Anterior cingulate cortex (tissue), 58 donors: ENCODE data around the gene CEP85L.
A peak's percentile ranks its signal among the peaks of the same experiment; 100 is the strongest.

ENCODE experiments used
- DNase-seq, 58 donors: peaks; one replicate each; lab custom pipeline; 2025; lab: John Stamatoyannopoulos, UW

The CEP85L gene

DNA sequence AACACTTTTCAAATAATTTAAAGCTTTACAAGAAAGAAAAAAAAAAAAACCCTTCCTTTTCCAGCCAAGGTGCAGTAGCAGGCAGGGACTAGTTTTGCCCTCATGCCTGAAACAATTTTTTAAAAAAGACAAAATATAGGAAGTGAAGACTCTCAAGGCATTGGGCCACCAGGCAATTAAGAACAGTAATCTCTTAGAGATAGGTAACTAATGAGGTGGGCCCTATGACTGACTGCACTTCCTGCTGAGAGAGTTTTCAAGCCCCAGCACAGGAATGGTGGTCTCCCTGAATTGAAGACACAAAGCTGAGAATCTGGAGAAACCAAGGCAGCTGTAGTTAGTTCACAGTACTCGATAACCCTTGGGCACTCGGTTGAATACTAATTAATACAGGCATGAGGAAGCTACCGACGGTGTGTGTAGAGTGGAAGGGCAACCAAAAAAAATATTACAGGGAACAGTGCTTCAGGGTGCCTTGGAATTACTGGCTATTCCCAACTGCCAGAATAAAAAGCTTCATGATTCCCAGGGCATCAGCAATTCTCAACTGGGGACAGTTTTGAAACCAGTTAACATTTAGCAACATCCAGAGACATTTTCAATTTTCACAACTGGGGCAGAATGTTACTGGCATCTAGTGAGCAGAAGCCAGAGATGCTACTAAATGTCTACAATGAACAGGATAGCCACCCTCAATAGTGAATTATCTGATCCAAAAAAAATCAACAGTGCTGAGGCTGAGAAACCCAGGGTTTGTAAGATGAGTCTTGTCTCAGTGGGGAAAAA lies 139.3 kb downstream of the CEP85L start:
- DNase-seq: no peak

- DNase-seq: peak in 14 of 58 donors; percentile 1 to 47 (median 7)
Observed at GRCh38 chr6:118509009-118509617, 142.3 kb downstream of the CEP85L start.

DNA sequence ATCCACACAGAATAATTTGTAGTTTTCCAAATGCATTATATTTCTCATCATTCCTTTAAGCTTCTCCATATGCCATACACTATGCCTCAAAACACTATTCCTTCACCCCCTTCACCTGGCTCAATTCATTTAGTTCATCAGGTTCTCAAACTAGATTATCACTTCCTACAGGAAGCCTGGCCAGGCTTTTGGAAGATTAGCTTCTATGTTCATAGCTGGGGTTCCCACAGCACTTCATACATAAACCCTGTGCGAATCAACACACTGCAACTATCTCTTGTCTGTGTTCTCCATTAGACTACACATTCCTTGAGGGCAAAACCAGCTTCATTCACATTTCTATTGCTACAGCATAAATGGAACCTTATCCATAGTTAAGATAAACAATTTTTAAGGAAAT lies 143.8 kb downstream of the CEP85L start:
- no peak for DNase-seq

DNA sequence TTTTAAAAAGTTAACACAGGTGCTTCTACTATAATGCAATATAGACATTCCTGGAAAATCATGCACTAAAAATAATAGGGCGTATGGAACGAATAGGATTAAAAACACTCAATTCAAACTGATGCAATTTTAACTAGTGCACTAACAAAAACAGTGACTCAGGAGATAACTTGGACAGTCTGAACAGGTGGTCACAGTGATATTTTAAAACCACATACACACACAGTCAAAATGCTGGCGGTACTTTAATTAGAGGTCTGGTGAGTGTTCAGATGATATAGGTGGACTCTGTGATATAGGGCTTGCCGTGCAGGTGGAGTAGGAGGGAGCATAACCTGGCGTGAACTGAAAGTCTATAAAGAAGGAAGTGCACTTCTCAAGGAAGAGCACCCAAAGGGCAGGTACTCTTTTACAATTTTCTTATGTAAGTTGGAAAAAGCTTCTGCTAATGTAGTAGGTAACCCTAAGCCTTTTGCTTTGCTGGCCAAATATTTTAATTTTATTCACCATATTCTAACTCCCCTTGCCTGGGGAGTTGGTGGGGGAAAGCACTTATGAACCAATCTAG lies 145.2 kb downstream of the CEP85L start:
- DNase-seq: no peak

- no peak for DNase-seq
Observed at GRCh38 chr6:118505656-118506055, 145.7 kb downstream of the CEP85L start.

- peak in 2 of 58 donors; percentile 2 to 15 for DNase-seq
Observed at GRCh38 chr6:118504611-118505010, 146.8 kb downstream of the CEP85L start.

- no peak for DNase-seq
Observed at GRCh38 chr6:118502169-118502568, 149.2 kb downstream of the CEP85L start.

DNA sequence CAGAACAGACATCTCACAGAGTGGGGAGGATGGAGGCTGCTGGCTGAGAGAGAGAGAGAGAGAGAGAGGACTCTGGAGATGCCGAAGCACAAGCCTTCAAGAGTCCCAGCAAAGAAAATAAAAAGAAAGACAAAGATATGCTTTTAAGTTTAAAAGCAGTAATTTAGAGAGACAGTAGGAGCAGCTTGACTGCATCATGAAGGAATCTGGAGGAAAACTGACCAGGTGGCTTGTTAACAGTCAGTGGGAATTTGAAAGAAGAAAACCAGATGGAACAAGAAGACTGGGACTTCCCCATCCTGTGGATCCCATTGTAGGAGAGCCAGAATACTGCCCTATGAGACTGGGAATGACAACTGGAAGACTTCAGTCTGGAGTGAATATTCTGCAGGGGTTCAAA lies 149.6 kb downstream of the CEP85L start:
- DNase-seq: no peak

- no peak for DNase-seq
Observed at GRCh38 chr6:118501099-118501498, 150.3 kb downstream of the CEP85L start.

DNA sequence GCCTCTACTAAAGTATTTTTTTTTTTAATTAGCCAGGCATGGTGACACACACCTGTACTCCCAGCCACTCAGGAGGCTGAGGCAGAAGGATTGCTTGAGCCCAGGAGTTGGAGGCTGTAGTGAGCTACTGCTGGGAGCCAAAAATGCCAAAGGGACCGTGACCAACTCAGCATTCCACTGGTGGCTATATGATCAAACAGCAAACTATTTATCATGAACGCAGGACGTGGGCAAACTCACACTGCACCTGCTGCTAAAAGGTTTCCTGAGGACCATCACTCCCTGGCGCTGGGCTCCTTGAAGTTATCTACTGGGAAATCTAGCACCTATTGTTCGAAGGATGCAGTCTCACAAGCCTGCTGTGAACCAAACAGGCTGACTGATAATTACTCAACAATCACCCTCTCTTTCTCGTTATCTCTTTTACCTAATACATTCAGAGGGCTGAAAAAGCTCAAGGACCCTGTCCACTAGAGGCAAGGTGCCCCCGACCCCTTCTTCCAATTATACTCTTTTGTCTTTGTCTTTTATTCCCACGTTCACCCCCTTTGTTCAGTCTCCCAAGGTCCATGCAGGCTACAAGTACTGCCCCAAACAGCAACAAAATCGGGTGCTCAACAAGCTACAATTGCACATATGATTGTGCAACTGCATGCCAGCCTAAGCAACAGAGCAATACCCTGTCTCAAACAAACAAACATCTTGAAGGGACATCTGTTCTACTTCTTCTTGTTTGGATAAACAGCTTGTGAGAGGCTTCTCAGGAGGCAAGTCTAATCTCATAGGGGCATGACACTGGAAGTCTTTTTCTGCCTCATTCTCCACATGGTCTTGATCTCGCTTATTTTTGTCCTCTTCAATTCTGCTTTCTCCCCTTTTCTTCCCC lies 151.0 kb downstream of the CEP85L start:
- DNase-seq: no peak

GRCh38 chr6:118495485-118496280 lies 155.7 kb downstream of the CEP85L start:
- DNase-seq: no peak

DNA sequence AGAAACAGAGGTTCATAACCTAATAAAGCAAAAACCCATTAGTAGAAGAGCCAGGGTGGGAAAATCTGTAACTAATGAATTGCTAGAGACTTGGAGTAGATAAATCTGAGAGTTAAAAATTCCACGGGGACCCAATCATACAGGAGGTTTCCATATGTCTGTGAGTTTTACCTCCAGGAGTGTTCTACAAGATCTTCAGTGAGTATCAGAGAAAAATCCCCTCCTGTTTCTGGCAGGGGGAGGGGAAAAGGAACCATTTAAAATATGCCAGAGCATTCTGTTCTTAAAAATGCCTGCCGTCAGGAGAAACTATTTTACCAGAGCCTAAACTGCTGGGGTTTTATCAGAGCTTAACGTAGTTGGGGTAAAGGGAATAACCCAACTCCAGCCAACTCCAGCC lies 157.3 kb downstream of the CEP85L start:
- DNase-seq: no peak

- DNase-seq: no peak
Observed at GRCh38 chr6:118489990-118490389, 161.4 kb downstream of the CEP85L start.

DNA sequence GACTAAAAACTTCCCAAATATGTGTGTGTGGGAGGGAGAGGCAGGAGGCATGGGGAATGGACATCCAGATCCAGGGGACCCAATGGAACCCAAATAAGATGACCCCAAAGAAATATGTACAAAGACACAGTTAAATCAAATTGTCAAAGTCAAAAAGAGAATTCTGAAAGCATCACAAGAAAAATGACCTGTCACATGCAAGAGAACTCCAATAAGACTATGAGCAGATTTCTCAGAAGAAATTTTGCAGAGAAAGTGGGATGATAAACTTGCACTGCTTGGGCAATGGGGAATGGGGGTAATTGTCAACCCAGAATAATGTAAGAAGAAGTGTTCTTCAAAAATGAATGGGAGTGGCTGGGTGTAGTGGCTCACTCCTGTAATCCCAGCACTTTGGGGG lies 162.8 kb downstream of the CEP85L start:
- DNase-seq: no peak

GRCh38 chr6:118485601-118486550 lies 165.5 kb downstream of the CEP85L start:
- DNase-seq: peak in 19 of 58 donors; percentile 1 to 76 (median 19)

GRCh38 chr6:118476551-118476950 lies 174.8 kb downstream of the CEP85L start:
- DNase-seq: peak in 1 of 58 donors; percentile 23

DNA sequence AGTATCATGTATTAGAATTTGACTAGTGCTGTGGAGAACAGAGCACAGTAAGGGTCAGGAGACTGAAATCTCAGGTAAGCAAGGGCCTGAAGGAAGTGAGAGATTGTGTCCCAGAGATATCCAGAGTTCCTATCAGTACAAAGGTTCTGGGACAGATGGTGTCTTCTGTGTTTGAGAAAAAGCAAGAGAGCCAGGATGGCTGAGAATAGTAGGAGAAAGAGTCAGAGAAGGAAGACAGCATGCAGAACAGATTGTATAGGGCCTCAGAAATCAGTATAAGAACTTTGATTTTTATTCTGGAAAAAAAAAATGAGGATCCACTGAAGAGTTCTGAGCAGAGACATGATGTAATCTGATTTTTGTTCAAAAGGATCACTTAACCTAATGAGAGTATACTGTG lies 178.1 kb downstream of the CEP85L start:
- DNase-seq: peak in 1 of 58 donors; percentile 11

- DNase-seq: no peak
Observed at GRCh38 chr6:118469468-118469867, 181.9 kb downstream of the CEP85L start.
